Stimulated activated CD8-positive, alpha-beta memory T cell treated with anti-CD3 and anti-CD28 coated beads, Interleukin-2, amount 100 ng/mL, for 48 hours (primary cell): ENCODE results near the gene NBEAL2.
"Not testable (repeated sequence)": the region's sequence is repeated elsewhere in the genome, so short reads cannot be mapped to it uniquely, and the experiment has no call there.

Experiments used
- DNase-seq, 2 donors: peaks; one replicate each; pipeline ENCODE4 v3.0.0-alpha.2; 2020; ENCODE audit warnings: low read depth in 2 of 2

NBEAL2 gene

GRCh38 chr3:46960835-46961234, 18.6 kb upstream of the NBEAL2 start:
- no peak for DNase-seq

GRCh38 chr3:46962427-46962826, 17.0 kb upstream of the NBEAL2 start:
- no peak for DNase-seq

- DNase-seq: no peak
Measured at GRCh38 chr3:46962990-46963389, 16.5 kb upstream of the NBEAL2 start.

GRCh38 chr3:46964038-46964590, 15.4 kb upstream of the NBEAL2 start:
- DNase-seq: not testable (repeated sequence)

- DNase-seq: no peak
Measured at GRCh38 chr3:46965151-46965550, 14.3 kb upstream of the NBEAL2 start.

- DNase-seq: no peak
Measured at GRCh38 chr3:46966811-46967210, 12.7 kb upstream of the NBEAL2 start.

- no peak for DNase-seq
Measured at GRCh38 chr3:46968783-46969428, 10.6 kb upstream of the NBEAL2 start.

GRCh38 chr3:46970391-46971091, 8.9 kb upstream of the NBEAL2 start:
- DNase-seq: no peak

- DNase-seq: no peak
Measured at GRCh38 chr3:46971151-46971550, 8.3 kb upstream of the NBEAL2 start.

GRCh38 chr3:46971742-46972141, 7.7 kb upstream of the NBEAL2 start:
- DNase-seq: no peak

- DNase-seq: no peak
Measured at GRCh38 chr3:46972396-46972795, 7.1 kb upstream of the NBEAL2 start.

- DNase-seq: no peak
Measured at GRCh38 chr3:46974421-46975171, 4.9 kb upstream of the NBEAL2 start.

GRCh38 chr3:46976326-46977190, 2.9 kb upstream of the NBEAL2 start, which contains the start of gene CCDC12:
CCDC12 (minus strand) TSS chr3:46976745; CDS start chr3:46976732, 13 bp downstream.
- peak; percentile 80 to 84 for DNase-seq

GRCh38 chr3:46977811-46978195, 1.7 kb upstream of the NBEAL2 start:
- no peak for DNase-seq

- DNase-seq: no peak
Measured at GRCh38 chr3:46978381-46978780, 1.1 kb upstream of the NBEAL2 start.

- DNase-seq: no peak
Measured at GRCh38 chr3:46979958-46980497, 562 bp downstream of the NBEAL2 start.

- no peak for DNase-seq
Measured at GRCh38 chr3:46981932-46982471, 2.5 kb downstream of the NBEAL2 start.

GRCh38 chr3:46982546-46982945, 3.1 kb downstream of the NBEAL2 start:
- no peak for DNase-seq

GRCh38 chr3:46984591-46985459, 5.4 kb downstream of the NBEAL2 start:
- DNase-seq: no peak

- no peak for DNase-seq
Measured at GRCh38 chr3:46985588-46985987, 6.1 kb downstream of the NBEAL2 start.
